ENCODE measurements around the gene EHBP1L1. TPM values are rescaled to one million over a fixed set of nuclear protein-coding genes. Genes with fewer than 3 reads are reported as not detected.

EHBP1L1 gene
- polyA plus RNA-seq, 3 donors, result 29.6 to 507 (median 42.6) TPM

DNA sequence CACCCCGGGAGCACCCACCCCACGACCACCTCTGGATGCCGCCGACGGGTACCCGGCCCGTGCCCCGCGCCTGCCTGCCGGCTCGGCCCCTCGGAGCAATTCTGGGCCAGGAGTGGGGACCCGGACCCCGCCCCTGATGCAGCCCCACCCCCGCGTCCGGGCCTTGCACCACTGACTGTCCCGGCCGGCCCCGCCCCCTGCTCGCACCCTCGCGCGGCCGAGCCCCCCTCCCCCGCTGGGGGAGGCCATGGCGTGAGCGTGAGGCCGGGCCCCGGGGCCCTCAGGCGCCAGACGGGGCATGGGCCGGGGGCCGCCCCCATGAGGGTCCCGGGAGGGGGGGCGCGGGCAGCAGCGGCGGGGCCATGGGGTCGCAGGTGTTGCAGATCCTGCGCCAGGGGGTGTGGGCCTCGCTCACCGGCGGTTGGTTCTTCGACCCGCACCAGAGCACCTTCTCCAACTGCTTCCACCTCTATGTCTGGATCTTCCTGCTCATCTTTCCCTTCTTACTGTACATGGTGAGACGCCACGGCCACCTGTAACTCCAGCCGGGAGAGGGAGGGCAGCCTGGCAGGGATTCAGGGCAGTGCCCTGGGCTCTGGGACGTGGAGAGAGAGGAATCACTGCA, 40.2 kb downstream of the EHBP1L1 start:
- H3K9me3 ChIP-seq (replicated peaks in 1 of 2; ENCODE audit: control insufficient read depth in 1 of 2, insufficient read depth in 1 of 2, low read length in 2 of 2), result no peaks in the 10 kb centered on the region
- H3K9ac ChIP-seq (ENCODE audit: insufficient read depth, low read length, poor library complexity, severe bottlenecking), result peak overlapping the region; percentile 92
- H3K27ac ChIP-seq (ENCODE audit: low read depth in 1 of 2, low read length in 2 of 2), result peak overlapping the region; percentile 94 to 96
- Mint-ChIP-seq H3K4me3 (peak overlapping the region; percentile 89 to 93), H3K4me1 (peaks cover 33% of the 10 kb centered on the region), H3K36me3 (peaks cover 35 to 61% of the 10 kb centered on the region in 2 donors), H3K27ac (peak overlapping the region; percentile 89 to 99 (median 96)), H3K27me3 (ENCODE audit: low read depth in 3 of 3) (no peaks in the 10 kb centered on the region), H3K9me3 (peaks cover 0 to 1% (median 0%) of the 10 kb centered on the region in 7 donors)
- peaks cover 44 to 48% of the 10 kb centered on the region in 2 donors for H3K36me3 ChIP-seq (replicated peaks in 1 of 2; ENCODE audit: control insufficient read depth in 1 of 2, insufficient read depth in 2 of 2, low read length in 2 of 2)
- H3K4me1 ChIP-seq (ENCODE audit: control insufficient read depth in 1 of 2, insufficient read depth in 2 of 2, low read length in 2 of 2), result peaks cover 34 to 47% of the 10 kb centered on the region in 2 donors
- no peaks in the 10 kb centered on the region for H3K27me3 ChIP-seq (ENCODE audit: control insufficient read depth in 2 of 2, insufficient read depth in 2 of 2, low read length in 2 of 2)
- peak overlapping the region; percentile 65 for H2AFZ ChIP-seq (ENCODE audit: insufficient read depth, low read depth, low read length, poor library complexity, severe bottlenecking)
- DNase-seq, result no peak
- under 1% methylated on average over 34 of the region's 50 CpGs for WGBS (ENCODE audit: insufficient coverage)
- H4K20me1 ChIP-seq (ENCODE audit: insufficient read depth, low read length), result peaks cover 83% of the 10 kb centered on the region
- peaks cover 84% of the 10 kb centered on the region for H3K79me2 ChIP-seq (ENCODE audit: insufficient read depth, low read length)
- intact Hi-C loops (cut with micrococcal nuclease), result loop anchor here (2.0 to 10.0 kb wide), 4 partner anchors 36 to 71 kb away; partner anchors contain the start of gene ZNRD2 (in 1 of the 2)
- TF ChIP-seq, protein P1, sequence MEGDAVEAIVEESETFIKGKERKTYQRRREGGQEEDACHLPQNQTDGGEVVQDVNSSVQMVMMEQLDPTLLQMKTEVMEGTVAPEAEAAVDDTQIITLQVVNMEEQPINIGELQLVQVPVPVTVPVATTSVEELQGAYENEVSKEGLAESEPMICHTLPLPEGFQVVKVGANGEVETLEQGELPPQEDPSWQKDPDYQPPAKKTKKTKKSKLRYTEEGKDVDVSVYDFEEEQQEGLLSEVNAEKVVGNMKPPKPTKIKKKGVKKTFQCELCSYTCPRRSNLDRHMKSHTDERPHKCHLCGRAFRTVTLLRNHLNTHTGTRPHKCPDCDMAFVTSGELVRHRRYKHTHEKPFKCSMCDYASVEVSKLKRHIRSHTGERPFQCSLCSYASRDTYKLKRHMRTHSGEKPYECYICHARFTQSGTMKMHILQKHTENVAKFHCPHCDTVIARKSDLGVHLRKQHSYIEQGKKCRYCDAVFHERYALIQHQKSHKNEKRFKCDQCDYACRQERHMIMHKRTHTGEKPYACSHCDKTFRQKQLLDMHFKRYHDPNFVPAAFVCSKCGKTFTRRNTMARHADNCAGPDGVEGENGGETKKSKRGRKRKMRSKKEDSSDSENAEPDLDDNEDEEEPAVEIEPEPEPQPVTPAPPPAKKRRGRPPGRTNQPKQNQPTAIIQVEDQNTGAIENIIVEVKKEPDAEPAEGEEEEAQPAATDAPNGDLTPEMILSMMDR (IDR thresholded peaks at IDR 0.05), result no peak
- H3K4me3 ChIP-seq (replicated peaks in 1 of 3; ENCODE audit: low read depth in 2 of 3, low read length in 3 of 3), result peak overlapping the region; percentile 76 to 96 (median 79)
- H3K4me2 ChIP-seq (replicated peaks; ENCODE audit: extremely low read depth, low read length, poor library complexity, severe bottlenecking), result peak overlapping the region; percentile 92

DNA sequence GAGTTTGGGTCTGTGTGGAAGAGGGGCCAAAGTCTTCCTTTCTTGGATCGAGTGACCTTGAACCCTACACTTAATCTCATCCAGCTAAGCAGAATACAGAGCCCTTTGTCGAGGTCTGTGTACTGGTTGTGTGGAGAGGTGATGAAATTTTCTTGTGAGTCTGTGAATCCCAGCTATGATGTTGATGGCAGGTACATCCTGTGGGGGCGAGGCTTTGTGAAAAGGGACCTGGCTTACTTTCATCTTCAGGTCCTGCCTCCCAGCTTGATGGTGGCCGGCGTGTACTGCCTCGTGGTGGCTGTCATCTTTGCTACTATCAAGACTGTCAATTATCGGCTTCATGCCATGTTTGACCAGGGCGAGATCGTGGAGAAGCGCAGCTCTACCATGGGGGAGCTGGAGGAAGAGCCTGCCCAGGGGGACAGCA, 40.7 kb downstream of the EHBP1L1 start:
- peak overlapping the region; percentile 60 to 95 (median 90) for H3K27ac Mint-ChIP-seq
- peak overlapping the region; percentile 92 for H3K9ac ChIP-seq (ENCODE audit: insufficient read depth, low read length, poor library complexity, severe bottlenecking)
- peak overlapping the region; percentile 92 for H3K4me2 ChIP-seq (replicated peaks; ENCODE audit: extremely low read depth, low read length, poor library complexity, severe bottlenecking)
- intact Hi-C loops (cut with micrococcal nuclease), result loop anchor here (5.0 to 10.0 kb wide), 2 partner anchors 36 to 72 kb away; no protein-coding TSS in a partner anchor
- H3K27me3 ChIP-seq (ENCODE audit: control insufficient read depth in 2 of 2, insufficient read depth in 2 of 2, low read length in 2 of 2), result no peaks in the 10 kb centered on the region
- H3K36me3 ChIP-seq (replicated peaks in 1 of 2; ENCODE audit: control insufficient read depth in 1 of 2, insufficient read depth in 2 of 2, low read length in 2 of 2), result peaks cover 50 to 53% of the 10 kb centered on the region in 2 donors
- peaks cover 82% of the 10 kb centered on the region for H4K20me1 ChIP-seq (ENCODE audit: insufficient read depth, low read length)
- peaks cover 38 to 66% of the 10 kb centered on the region in 2 donors for H3K36me3 Mint-ChIP-seq
- no peak for DNase-seq
- 95% methylated on average over 7 of the region's 10 CpGs for WGBS (ENCODE audit: insufficient coverage)
- peaks cover 30 to 42% of the 10 kb centered on the region in 2 donors for H3K4me1 ChIP-seq (ENCODE audit: control insufficient read depth in 1 of 2, insufficient read depth in 2 of 2, low read length in 2 of 2)
- H3K27ac ChIP-seq (ENCODE audit: low read depth in 1 of 2, low read length in 2 of 2), result peak overlapping the region in 1 of 2 donors; percentile 96
- no peaks in the 10 kb centered on the region for H3K9me3 ChIP-seq (replicated peaks in 1 of 2; ENCODE audit: control insufficient read depth in 1 of 2, insufficient read depth in 1 of 2, low read length in 2 of 2)
- H3K4me3 Mint-ChIP-seq, result peak overlapping the region; percentile 82 to 93
- H3K79me2 ChIP-seq (ENCODE audit: insufficient read depth, low read length), result peaks cover 84% of the 10 kb centered on the region
- peak overlapping the region; percentile 76 to 96 (median 79) for H3K4me3 ChIP-seq (replicated peaks in 1 of 3; ENCODE audit: low read depth in 2 of 3, low read length in 3 of 3)
- peaks cover 0 to 1% (median 0%) of the 10 kb centered on the region in 7 donors for H3K9me3 Mint-ChIP-seq
- no peaks in the 10 kb centered on the region for H3K27me3 Mint-ChIP-seq (ENCODE audit: low read depth in 3 of 3)
- H3K4me1 Mint-ChIP-seq, result peaks cover 31% of the 10 kb centered on the region
- TF ChIP-seq, protein P1 (IDR thresholded peaks at IDR 0.05), result no peak
- H2AFZ ChIP-seq (ENCODE audit: insufficient read depth, low read depth, low read length, poor library complexity, severe bottlenecking), result no peak overlapping the region
